ENCODE measurements around the gene PPARD. TPM values are rescaled to one million over a fixed set of nuclear protein-coding genes. Genes with fewer than 3 reads are reported as not detected.
A peak's percentile ranks its signal among the peaks of the same experiment; 100 is the strongest.

PPARD gene
- total and polyA plus RNA-seq, 2 of the 13 experiments (the other 11 are each of a cell fraction or from before 2014, with no cell fraction given) = 6.1 to 13.3 TPM

GRCh38 chr6:35428421-35429149 is 86.2 kb downstream of the PPARD start (continued):
- no peak for TF ChIP-seq RFXAP (CRISPR knock-in tag; IDR thresholded peaks at IDR 0.05; ENCODE audit: borderline replicate concordance)
- no peak for TF ChIP-seq ZNF207 (IDR thresholded peaks at IDR 0.05; ENCODE audit: borderline replicate concordance)
- TF ChIP-seq PPARG (CRISPR knock-in tag; conservative IDR thresholded peaks at IDR 0.05) = peak; percentile 68
- TF ChIP-seq PRMT3 (CRISPR knock-in tag; IDR thresholded peaks at IDR 0.05; ENCODE audit: borderline replicate concordance, low read depth) = no peak
- no peak for TF ChIP-seq MBD4 (IDR thresholded peaks at IDR 0.05; ENCODE audit: borderline replicate concordance, low read length)
- TF ChIP-seq ZNF776 (CRISPR knock-in tag; IDR thresholded peaks at IDR 0.05) = no peak
- TF ChIP-seq NFE2 (CRISPR knock-in tag; IDR thresholded peaks at IDR 0.05) = no peak
- no peak for TF ChIP-seq ZNF792 (CRISPR knock-in tag; IDR thresholded peaks at IDR 0.05)
- peak; percentile 14; the same call in 1 of the 2 replicates for TF ChIP-seq STAG1 (CRISPR knock-in tag; IDR thresholded peaks at IDR 0.05)
- TF ChIP-seq, protein P1, sequence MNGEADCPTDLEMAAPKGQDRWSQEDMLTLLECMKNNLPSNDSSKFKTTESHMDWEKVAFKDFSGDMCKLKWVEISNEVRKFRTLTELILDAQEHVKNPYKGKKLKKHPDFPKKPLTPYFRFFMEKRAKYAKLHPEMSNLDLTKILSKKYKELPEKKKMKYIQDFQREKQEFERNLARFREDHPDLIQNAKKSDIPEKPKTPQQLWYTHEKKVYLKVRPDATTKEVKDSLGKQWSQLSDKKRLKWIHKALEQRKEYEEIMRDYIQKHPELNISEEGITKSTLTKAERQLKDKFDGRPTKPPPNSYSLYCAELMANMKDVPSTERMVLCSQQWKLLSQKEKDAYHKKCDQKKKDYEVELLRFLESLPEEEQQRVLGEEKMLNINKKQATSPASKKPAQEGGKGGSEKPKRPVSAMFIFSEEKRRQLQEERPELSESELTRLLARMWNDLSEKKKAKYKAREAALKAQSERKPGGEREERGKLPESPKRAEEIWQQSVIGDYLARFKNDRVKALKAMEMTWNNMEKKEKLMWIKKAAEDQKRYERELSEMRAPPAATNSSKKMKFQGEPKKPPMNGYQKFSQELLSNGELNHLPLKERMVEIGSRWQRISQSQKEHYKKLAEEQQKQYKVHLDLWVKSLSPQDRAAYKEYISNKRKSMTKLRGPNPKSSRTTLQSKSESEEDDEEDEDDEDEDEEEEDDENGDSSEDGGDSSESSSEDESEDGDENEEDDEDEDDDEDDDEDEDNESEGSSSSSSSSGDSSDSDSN (CRISPR knock-in tag; IDR thresholded peaks at IDR 0.05) = no peak
- no peak for TF ChIP-seq ZNF788 (CRISPR knock-in tag; IDR thresholded peaks at IDR 0.05; ENCODE audit: borderline replicate concordance)
- no peak for TF ChIP-seq THAP7 (CRISPR knock-in tag; IDR thresholded peaks at IDR 0.05)
- 0 out of 2 replicates have a peak, but pooled peaks have one; percentile 10 for TF ChIP-seq FOXO1 (CRISPR knock-in tag; IDR thresholded peaks at IDR 0.05)
- TF ChIP-seq ZMYM3 (CRISPR knock-in tag; IDR thresholded peaks at IDR 0.05) = no peak; the same call in 1 of the 2 replicates
- TF ChIP-seq GFI1 (CRISPR knock-in tag; IDR thresholded peaks at IDR 0.05; ENCODE audit: borderline replicate concordance) = peak; percentile 59; the same call in 1 of the 2 replicates
- TF ChIP-seq SSRP1 (CRISPR knock-in tag; IDR thresholded peaks at IDR 0.05) = no peak
- peak; percentile 38 for TF ChIP-seq CTCF (CRISPR knock-in tag; IDR thresholded peaks at IDR 0.05)
- TF ChIP-seq BCL6 (CRISPR knock-in tag; IDR thresholded peaks at IDR 0.05) = peak; percentile 52
- TF ChIP-seq DRAP1 (CRISPR knock-in tag; IDR thresholded peaks at IDR 0.05) = no peak
- TF ChIP-seq DZIP1 (CRISPR knock-in tag; IDR thresholded peaks at IDR 0.05) = no peak
- TF ChIP-seq ZBTB44 (CRISPR knock-in tag; IDR thresholded peaks at IDR 0.05) = no peak

Data from HepG2 (cell line).